ENCODE data around the gene FUT8. TPM values are rescaled to one million over a fixed set of nuclear protein-coding genes. Genes with fewer than 3 reads are reported as not detected.

The FUT8 gene
- polyA plus RNA-seq, 1 of the 3 experiments (the other 2 are of a cell fraction) = 31.7 TPM

GRCh38 chr14:65433157-65433556 lies 20.6 kb downstream of the FUT8 start:
- POLR2A ChIA-PET = no interaction called here
- H3K4me2 ChIP-seq = peak overlapping the region; percentile 36; the same call in 1 of the 2 replicates
- peaks cover 93% of the 10 kb centered on the region for H3K79me2 ChIP-seq (ENCODE audit: insufficient read depth)

GRCh38 chr14:65433646-65434045 lies 21.1 kb downstream of the FUT8 start:
- H3K9ac ChIP-seq = no peak overlapping the region
- POLR2A ChIA-PET = no interaction called here

More at GRCh38 chr14:65433157-65433556, 20.6 kb downstream of the FUT8 start:
- Histone ChIP-seq H2AFZ (ENCODE audit: low read depth) (no peak overlapping the region), H3F3A (replicated peaks; ENCODE audit: insufficient read depth) (no peaks in the 10 kb centered on the region), H3K9ac (no peak overlapping the region), H3K27ac (ENCODE audit: low read depth in 2 of 2, low read length in 1 of 2) (no peak overlapping the region), H3K9me2 (no peaks in the 10 kb centered on the region), H3K36me3 (replicated peaks in 1 of 2; ENCODE audit: control insufficient read depth in 1 of 2, insufficient read depth in 2 of 2, low read length in 1 of 2) (peaks cover 0 to 22% of the 10 kb centered on the region in 2 experiments), H4K20me1 (ENCODE audit: insufficient read depth) (no peaks in the 10 kb centered on the region), H3K27me3 (ENCODE audit: insufficient read depth) (no peaks in the 10 kb centered on the region), H3K4me1 (ENCODE audit: control insufficient read depth in 1 of 2, insufficient read depth in 2 of 2, low read depth in 1 of 2, low read length in 1 of 2) (no peaks in the 10 kb centered on the region; a peak in 2 of 4 replicates), H3K9me3 (no peaks in the 10 kb centered on the region), H3K4me3 (ENCODE audit: low read depth in 2 of 2, low read length in 1 of 2) (no peak overlapping the region; a peak in 1 of 4 replicates)
- no peak for TF ChIP-seq EZH2phosphoT487 (IDR thresholded peaks at IDR 0.05; ENCODE audit: borderline replicate concordance, low read depth)
- TF ChIP-seq TCF12 (IDR thresholded peaks at IDR 0.05) = no peak
- TF ChIP-seq USF1 (IDR thresholded peaks at IDR 0.05; ENCODE audit: borderline replicate concordance, low read depth) = no peak
- no peak for TF ChIP-seq TEAD4 (IDR thresholded peaks at IDR 0.05; ENCODE audit: borderline replicate concordance, insufficient read depth)
- no peak for TF ChIP-seq CTCF (IDR thresholded peaks at IDR 0.05)
- no peak for DNase-seq
- CTCF ChIA-PET = interaction anchor here (1.5 kb wide), 1 partner anchor 243 kb away, joined by 3 read pairs; no protein-coding TSS in a partner anchor
- WGBS (ENCODE audit: low lambda C conversion rate) = 97% methylated on average over 2 of the region's 2 CpGs

More at GRCh38 chr14:65433646-65434045, 21.1 kb downstream of the FUT8 start:
- H3K27me3 ChIP-seq (ENCODE audit: insufficient read depth) = no peaks in the 10 kb centered on the region
- WGBS (ENCODE audit: low lambda C conversion rate) = 95% methylated on average over 2 of the region's 2 CpGs
- H3K36me3 ChIP-seq (replicated peaks in 1 of 2; ENCODE audit: control insufficient read depth in 1 of 2, insufficient read depth in 2 of 2, low read length in 1 of 2) = peaks cover 0 to 22% of the 10 kb centered on the region in 2 experiments
- H3K9me2 ChIP-seq = no peaks in the 10 kb centered on the region
- H3K4me2 ChIP-seq = no peak overlapping the region
- DNase-seq = no peak
- H2AFZ ChIP-seq (ENCODE audit: low read depth) = no peak overlapping the region
- H3K9me3 ChIP-seq = no peaks in the 10 kb centered on the region
- H3F3A ChIP-seq (replicated peaks; ENCODE audit: insufficient read depth) = no peaks in the 10 kb centered on the region
- no peak for TF ChIP-seq IRF3 (IDR thresholded peaks at IDR 0.05; ENCODE audit: low read depth, low read length)
- TF ChIP-seq TEAD4 (IDR thresholded peaks at IDR 0.05; ENCODE audit: borderline replicate concordance, insufficient read depth) = no peak
- no peak for TF ChIP-seq CHD2 (IDR thresholded peaks at IDR 0.05; ENCODE audit: low read length, partially characterized antibody)
- TF ChIP-seq MAX (IDR thresholded peaks at IDR 0.05; ENCODE audit: low read depth) = no peak
- no peak for TF ChIP-seq FOSL2 (IDR thresholded peaks at IDR 0.05; ENCODE audit: borderline replicate concordance, low read depth)
- TF ChIP-seq NRF1 (IDR thresholded peaks at IDR 0.05; ENCODE audit: low read depth, low read length) = no peak
- no peak for TF ChIP-seq EP300 (IDR thresholded peaks at IDR 0.05; ENCODE audit: borderline replicate concordance in 1 of 2, low read depth in 1 of 2, low read length in 1 of 2)
- CTCF ChIA-PET = interaction anchor here (1.4 to 1.5 kb wide), 2 partner anchors 12 to 243 kb away, joined by 3 to 5 read pairs; no protein-coding TSS in a partner anchor
- no peaks in the 10 kb centered on the region for H4K20me1 ChIP-seq (ENCODE audit: insufficient read depth)
- peaks cover 93% of the 10 kb centered on the region for H3K79me2 ChIP-seq (ENCODE audit: insufficient read depth)
- no peak overlapping the region for H3K4me3 ChIP-seq (ENCODE audit: low read depth in 2 of 2, low read length in 1 of 2)
- H3K4me1 ChIP-seq (ENCODE audit: control insufficient read depth in 1 of 2, insufficient read depth in 2 of 2, low read depth in 1 of 2, low read length in 1 of 2) = no peaks in the 10 kb centered on the region; a peak in 2 of 4 replicates
- H3K27ac ChIP-seq (ENCODE audit: low read depth in 2 of 2, low read length in 1 of 2) = no peak overlapping the region
